ENCODE results near the gene CCL13.

CCL13 gene

GRCh38 chr17:34386343-34386696 lies 30.0 kb downstream of the CCL13 start:
- H3K79me2 ChIP-seq (ENCODE audit: low read length) = no peaks in the 10 kb centered on the region
- H3K4me2 ChIP-seq (ENCODE audit: low read length) = no peak overlapping the region
- H3K4me3 ChIP-seq (ENCODE audit: low read length) = no peak overlapping the region
- H3K9me3 ChIP-seq (ENCODE audit: insufficient read depth, low read length) = no peaks in the 10 kb centered on the region
- no peak overlapping the region for H3K9ac ChIP-seq (ENCODE audit: low read length)
- peaks cover 88% of the 10 kb centered on the region for H3K27me3 ChIP-seq (ENCODE audit: low read depth, low read length)
- no peak for TF ChIP-seq EZH2phosphoT487 (IDR thresholded peaks at IDR 0.05; ENCODE audit: low read depth)
- TF ChIP-seq, protein P1, sequence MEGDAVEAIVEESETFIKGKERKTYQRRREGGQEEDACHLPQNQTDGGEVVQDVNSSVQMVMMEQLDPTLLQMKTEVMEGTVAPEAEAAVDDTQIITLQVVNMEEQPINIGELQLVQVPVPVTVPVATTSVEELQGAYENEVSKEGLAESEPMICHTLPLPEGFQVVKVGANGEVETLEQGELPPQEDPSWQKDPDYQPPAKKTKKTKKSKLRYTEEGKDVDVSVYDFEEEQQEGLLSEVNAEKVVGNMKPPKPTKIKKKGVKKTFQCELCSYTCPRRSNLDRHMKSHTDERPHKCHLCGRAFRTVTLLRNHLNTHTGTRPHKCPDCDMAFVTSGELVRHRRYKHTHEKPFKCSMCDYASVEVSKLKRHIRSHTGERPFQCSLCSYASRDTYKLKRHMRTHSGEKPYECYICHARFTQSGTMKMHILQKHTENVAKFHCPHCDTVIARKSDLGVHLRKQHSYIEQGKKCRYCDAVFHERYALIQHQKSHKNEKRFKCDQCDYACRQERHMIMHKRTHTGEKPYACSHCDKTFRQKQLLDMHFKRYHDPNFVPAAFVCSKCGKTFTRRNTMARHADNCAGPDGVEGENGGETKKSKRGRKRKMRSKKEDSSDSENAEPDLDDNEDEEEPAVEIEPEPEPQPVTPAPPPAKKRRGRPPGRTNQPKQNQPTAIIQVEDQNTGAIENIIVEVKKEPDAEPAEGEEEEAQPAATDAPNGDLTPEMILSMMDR (IDR thresholded peaks at IDR 0.05; ENCODE audit: low read depth, low read length) = no peak
- H3K4me1 ChIP-seq (ENCODE audit: low read length) = peaks cover 26% of the 10 kb centered on the region
- no peaks in the 10 kb centered on the region for H3K36me3 ChIP-seq (replicated peaks; ENCODE audit: low read depth, low read length)
- H2AFZ ChIP-seq (ENCODE audit: low read depth, low read length) = no peak overlapping the region
- H3K27ac ChIP-seq (ENCODE audit: low read length) = no peak overlapping the region
- H4K20me1 ChIP-seq (ENCODE audit: insufficient read depth, low read length) = peaks cover 30% of the 10 kb centered on the region; the same call in 1 of the 2 replicates

GRCh38 chr17:34386697-34387550 lies 30.6 kb downstream of the CCL13 start:
- TF ChIP-seq, protein P1 (IDR thresholded peaks at IDR 0.05; ENCODE audit: low read depth, low read length) = no peak
- no peak for TF ChIP-seq EZH2phosphoT487 (IDR thresholded peaks at IDR 0.05; ENCODE audit: low read depth)
- Histone ChIP-seq H3K4me1 (ENCODE audit: low read length) (peaks cover 26% of the 10 kb centered on the region), H4K20me1 (ENCODE audit: insufficient read depth, low read length) (peaks cover 30% of the 10 kb centered on the region; the same call in 1 of the 2 replicates), H3K79me2 (ENCODE audit: low read length) (no peaks in the 10 kb centered on the region), H3K9ac (ENCODE audit: low read length) (no peak overlapping the region), H3K4me2 (ENCODE audit: low read length) (no peak overlapping the region; the same call in 1 of the 2 replicates), H3K4me3 (ENCODE audit: low read length) (no peak overlapping the region), H3K9me3 (ENCODE audit: insufficient read depth, low read length) (no peaks in the 10 kb centered on the region), H2AFZ (ENCODE audit: low read depth, low read length) (no peak overlapping the region), H3K36me3 (replicated peaks; ENCODE audit: low read depth, low read length) (no peaks in the 10 kb centered on the region), H3K27ac (ENCODE audit: low read length) (no peak overlapping the region), H3K27me3 (ENCODE audit: low read depth, low read length) (peaks cover 94% of the 10 kb centered on the region)

GRCh38 chr17:34387566-34387965 lies 31.3 kb downstream of the CCL13 start:
- no peaks in the 10 kb centered on the region for H3K36me3 ChIP-seq (replicated peaks; ENCODE audit: low read depth, low read length)
- H2AFZ ChIP-seq (ENCODE audit: low read depth, low read length) = no peak overlapping the region
- peaks cover 95% of the 10 kb centered on the region for H3K27me3 ChIP-seq (ENCODE audit: low read depth, low read length)
- H3K79me2 ChIP-seq (ENCODE audit: low read length) = no peaks in the 10 kb centered on the region
- H3K4me3 ChIP-seq (ENCODE audit: low read length) = no peak overlapping the region
- no peak overlapping the region for H3K27ac ChIP-seq (ENCODE audit: low read length)
- TF ChIP-seq EZH2phosphoT487 (IDR thresholded peaks at IDR 0.05; ENCODE audit: low read depth) = no peak
- TF ChIP-seq, protein P1 (IDR thresholded peaks at IDR 0.05; ENCODE audit: low read depth, low read length) = no peak
- no peak overlapping the region for H3K4me2 ChIP-seq (ENCODE audit: low read length)
- H3K4me1 ChIP-seq (ENCODE audit: low read length) = peaks cover 25% of the 10 kb centered on the region
- peaks cover 27% of the 10 kb centered on the region; the same call in 1 of the 2 replicates for H4K20me1 ChIP-seq (ENCODE audit: insufficient read depth, low read length)
- H3K9ac ChIP-seq (ENCODE audit: low read length) = no peak overlapping the region
- no peaks in the 10 kb centered on the region for H3K9me3 ChIP-seq (ENCODE audit: insufficient read depth, low read length)

- Histone ChIP-seq H2AFZ (ENCODE audit: low read depth, low read length) (no peak overlapping the region), H4K20me1 (ENCODE audit: insufficient read depth, low read length) (peaks cover 25% of the 10 kb centered on the region; the same call in 1 of the 2 replicates), H3K36me3 (replicated peaks; ENCODE audit: low read depth, low read length) (no peaks in the 10 kb centered on the region), H3K4me2 (ENCODE audit: low read length) (no peak overlapping the region), H3K4me1 (ENCODE audit: low read length) (peaks cover 38% of the 10 kb centered on the region), H3K4me3 (ENCODE audit: low read length) (no peak overlapping the region), H3K27ac (ENCODE audit: low read length) (no peak overlapping the region), H3K79me2 (ENCODE audit: low read length) (no peaks in the 10 kb centered on the region), H3K9me3 (ENCODE audit: insufficient read depth, low read length) (no peaks in the 10 kb centered on the region), H3K27me3 (ENCODE audit: low read depth, low read length) (peaks cover 83% of the 10 kb centered on the region), H3K9ac (ENCODE audit: low read length) (no peak overlapping the region)
- TF ChIP-seq EZH2phosphoT487 (IDR thresholded peaks at IDR 0.05; ENCODE audit: low read depth) = no peak
- TF ChIP-seq, protein P1 (IDR thresholded peaks at IDR 0.05; ENCODE audit: low read depth, low read length) = no peak
These were observed 33.0 kb downstream of the CCL13 start for GRCh38 chr17:34389126-34389750.

Data from OCI-LY3 (cell line).